Measurements from ENCODE around the gene FAM171A2. TPM values are rescaled to one million over a fixed set of nuclear protein-coding genes. Genes with fewer than 3 reads are reported as not detected.
"Not testable (repeated sequence)": the region's sequence is repeated elsewhere in the genome, so short reads cannot be mapped to it uniquely, and the experiment has no call there.

FAM171A2 gene
- total RNA-seq, 1 experiment from 2014 or later, result 1.2 TPM

DNA sequence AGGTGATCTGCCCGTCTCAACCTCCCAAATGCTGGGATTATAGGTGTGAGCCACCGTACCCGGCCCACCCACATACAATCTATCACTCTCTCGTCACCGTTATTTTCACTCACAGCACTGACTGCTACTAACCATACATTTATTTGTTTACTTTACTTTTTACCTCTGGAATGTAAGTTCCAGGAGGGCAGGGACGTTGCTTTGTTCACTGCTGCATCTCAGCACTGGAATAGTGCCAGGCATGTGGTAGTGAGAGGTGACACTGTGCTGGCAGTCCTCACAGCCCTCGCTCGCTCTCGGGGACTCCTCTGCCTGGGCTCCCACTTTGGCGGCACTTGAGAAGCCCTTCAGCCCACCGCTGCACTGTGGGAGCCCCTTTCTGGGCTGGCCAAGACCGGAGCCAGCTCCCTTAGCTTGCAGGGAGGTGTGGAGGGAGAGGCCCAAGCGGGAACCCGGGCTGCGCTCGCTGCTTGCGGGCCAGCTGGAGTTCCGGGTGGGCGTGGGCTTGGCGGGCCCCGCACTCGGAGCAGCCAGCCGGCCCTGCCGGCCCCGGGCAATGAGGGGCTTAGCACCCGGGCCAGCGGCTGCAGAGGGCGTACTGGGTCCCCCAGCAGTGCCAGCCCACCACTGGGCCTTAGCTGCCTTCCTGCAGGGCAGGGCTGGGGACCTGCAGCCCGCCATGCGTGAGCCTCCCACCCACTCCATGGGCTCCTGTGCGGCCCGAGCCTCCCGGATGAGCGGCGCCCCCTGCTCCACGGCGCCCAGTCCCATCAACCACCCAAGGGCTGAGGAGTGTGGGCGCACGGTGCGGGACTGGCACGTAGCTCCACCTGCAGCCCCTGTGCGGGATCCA lies 5.0 kb upstream of the FAM171A2 start:
- not testable (repeated sequence) for H4K20me1 ChIP-seq (ENCODE audit: insufficient read depth, low read depth, low read length)

GRCh38 chr17:44367231-44367979 lies 3.8 kb upstream of the FAM171A2 start:
- no peaks in the 10 kb centered on the region for H3K79me2 ChIP-seq (ENCODE audit: low read length)
- H2AFZ ChIP-seq (ENCODE audit: low read length), result no peak overlapping the region

More for the DNA sequence above, 5.0 kb upstream of the FAM171A2 start:
- H3K9ac ChIP-seq (ENCODE audit: low read length); DNase-seq; H3K4me2 ChIP-seq (ENCODE audit: low read depth, low read length, poor library complexity, severe bottlenecking); H3K27me3 ChIP-seq (ENCODE audit: low read length); H3K9me3 ChIP-seq (ENCODE audit: low read length); H3K79me2 ChIP-seq (ENCODE audit: low read length); H3K4me1 ChIP-seq (ENCODE audit: low read length); H3K9me2 ChIP-seq (replicated peaks; ENCODE audit: insufficient read depth, low read length); H3K36me3 ChIP-seq (ENCODE audit: insufficient read depth, low read length); H2AFZ ChIP-seq (ENCODE audit: low read length); H3K4me3 ChIP-seq (ENCODE audit: low read length); H3K27ac ChIP-seq (ENCODE audit: low read length): not testable (repeated sequence)

DNA sequence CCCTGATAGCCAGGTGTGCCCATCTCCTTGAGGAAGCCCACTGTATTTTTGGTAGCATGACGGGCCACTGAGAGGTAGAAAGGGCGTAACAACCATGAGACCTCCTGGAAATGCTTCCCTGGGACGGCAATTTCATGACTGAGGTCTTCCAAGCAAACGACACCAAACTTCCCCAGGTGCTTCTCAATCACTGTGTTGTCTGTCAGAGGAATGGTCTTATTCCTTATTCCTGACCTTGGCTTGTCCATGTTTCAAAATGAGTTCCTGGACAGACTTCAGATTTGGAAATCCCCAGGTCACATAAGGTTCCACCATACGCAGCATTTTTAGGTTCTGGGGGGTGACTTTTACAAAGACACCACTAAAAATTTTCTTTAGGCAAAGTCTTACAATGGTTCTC lies 1.4 kb upstream of the FAM171A2 start:
- H4K20me1 ChIP-seq (ENCODE audit: insufficient read depth, low read depth, low read length); H3K79me2 ChIP-seq (ENCODE audit: low read length); H3K27ac ChIP-seq (ENCODE audit: low read length); H3K36me3 ChIP-seq (ENCODE audit: insufficient read depth, low read length); H3K9me3 ChIP-seq (ENCODE audit: low read length); H3K9me2 ChIP-seq (replicated peaks; ENCODE audit: insufficient read depth, low read length); H3K4me2 ChIP-seq (ENCODE audit: low read depth, low read length, poor library complexity, severe bottlenecking); H3K27me3 ChIP-seq (ENCODE audit: low read length); H3K9ac ChIP-seq (ENCODE audit: low read length); H2AFZ ChIP-seq (ENCODE audit: low read length); H3K4me3 ChIP-seq (ENCODE audit: low read length); DNase-seq: not testable (repeated sequence)
- peaks cover 22% of the 10 kb centered on the region for H3K4me1 ChIP-seq (ENCODE audit: low read length)

More at GRCh38 chr17:44367231-44367979, 3.8 kb upstream of the FAM171A2 start:
- Histone ChIP-seq H3K9me3 (ENCODE audit: low read length) (no peaks in the 10 kb centered on the region), H3K36me3 (ENCODE audit: insufficient read depth, low read length) (no peaks in the 10 kb centered on the region), H3K4me2 (ENCODE audit: low read depth, low read length, poor library complexity, severe bottlenecking) (no peak overlapping the region), H3K27ac (ENCODE audit: low read length) (no peak overlapping the region), H3K27me3 (ENCODE audit: low read length) (no peaks in the 10 kb centered on the region), H3K9me2 (replicated peaks; ENCODE audit: insufficient read depth, low read length) (no peaks in the 10 kb centered on the region), H4K20me1 (ENCODE audit: insufficient read depth, low read depth, low read length) (no peaks in the 10 kb centered on the region), H3K4me1 (ENCODE audit: low read length) (peaks cover 14% of the 10 kb centered on the region), H3K9ac (ENCODE audit: low read length) (no peak overlapping the region), H3K4me3 (ENCODE audit: low read length) (no peak overlapping the region)
- no peak for DNase-seq

- Histone ChIP-seq H3K4me1 (ENCODE audit: low read length) (peaks cover 22% of the 10 kb centered on the region), H2AFZ (ENCODE audit: low read length) (peak overlapping the region; percentile 94), H4K20me1 (ENCODE audit: insufficient read depth, low read depth, low read length) (0 out of 2 replicates have a peak, but pooled peaks cover 3% of the 10 kb centered on the region), H3K4me2 (ENCODE audit: low read depth, low read length, poor library complexity, severe bottlenecking) (peak overlapping the region; percentile 94), H3K9me2 (replicated peaks; ENCODE audit: insufficient read depth, low read length) (no peaks in the 10 kb centered on the region), H3K27ac (ENCODE audit: low read length) (no peak overlapping the region), H3K36me3 (ENCODE audit: insufficient read depth, low read length) (no peaks in the 10 kb centered on the region), H3K27me3 (ENCODE audit: low read length) (no peaks in the 10 kb centered on the region), H3K9ac (ENCODE audit: low read length) (peak overlapping the region; percentile 69), H3K79me2 (ENCODE audit: low read length) (no peaks in the 10 kb centered on the region), H3K4me3 (ENCODE audit: low read length) (peak overlapping the region; percentile 70), H3K9me3 (ENCODE audit: low read length) (no peaks in the 10 kb centered on the region)
- DNase-seq, result peak; percentile 48
Observed at GRCh38 chr17:44362949-44363612, 572 bp downstream of the FAM171A2 start.

- Histone ChIP-seq H3K4me2 (ENCODE audit: low read depth, low read length, poor library complexity, severe bottlenecking) (peak overlapping the region; percentile 94), H3K79me2 (ENCODE audit: low read length) (no peaks in the 10 kb centered on the region), H3K36me3 (ENCODE audit: insufficient read depth, low read length) (no peaks in the 10 kb centered on the region), H3K4me1 (ENCODE audit: low read length) (peaks cover 22% of the 10 kb centered on the region), H3K9me3 (ENCODE audit: low read length) (no peaks in the 10 kb centered on the region), H3K27me3 (ENCODE audit: low read length) (no peaks in the 10 kb centered on the region), H3K27ac (ENCODE audit: low read length) (no peak overlapping the region), H3K4me3 (ENCODE audit: low read length) (peak overlapping the region; percentile 70; the same call in 1 of the 2 replicates), H3K9me2 (replicated peaks; ENCODE audit: insufficient read depth, low read length) (no peaks in the 10 kb centered on the region), H2AFZ (ENCODE audit: low read length) (no peak overlapping the region), H3K9ac (ENCODE audit: low read length) (0 out of 2 replicates have a peak overlapping the region, but pooled peaks have one; percentile 69), H4K20me1 (ENCODE audit: insufficient read depth, low read depth, low read length) (0 out of 2 replicates have a peak, but pooled peaks cover 3% of the 10 kb centered on the region)
- DNase-seq, result no peak
Observed at GRCh38 chr17:44362459-44362948, 1.1 kb downstream of the FAM171A2 start.

DNA sequence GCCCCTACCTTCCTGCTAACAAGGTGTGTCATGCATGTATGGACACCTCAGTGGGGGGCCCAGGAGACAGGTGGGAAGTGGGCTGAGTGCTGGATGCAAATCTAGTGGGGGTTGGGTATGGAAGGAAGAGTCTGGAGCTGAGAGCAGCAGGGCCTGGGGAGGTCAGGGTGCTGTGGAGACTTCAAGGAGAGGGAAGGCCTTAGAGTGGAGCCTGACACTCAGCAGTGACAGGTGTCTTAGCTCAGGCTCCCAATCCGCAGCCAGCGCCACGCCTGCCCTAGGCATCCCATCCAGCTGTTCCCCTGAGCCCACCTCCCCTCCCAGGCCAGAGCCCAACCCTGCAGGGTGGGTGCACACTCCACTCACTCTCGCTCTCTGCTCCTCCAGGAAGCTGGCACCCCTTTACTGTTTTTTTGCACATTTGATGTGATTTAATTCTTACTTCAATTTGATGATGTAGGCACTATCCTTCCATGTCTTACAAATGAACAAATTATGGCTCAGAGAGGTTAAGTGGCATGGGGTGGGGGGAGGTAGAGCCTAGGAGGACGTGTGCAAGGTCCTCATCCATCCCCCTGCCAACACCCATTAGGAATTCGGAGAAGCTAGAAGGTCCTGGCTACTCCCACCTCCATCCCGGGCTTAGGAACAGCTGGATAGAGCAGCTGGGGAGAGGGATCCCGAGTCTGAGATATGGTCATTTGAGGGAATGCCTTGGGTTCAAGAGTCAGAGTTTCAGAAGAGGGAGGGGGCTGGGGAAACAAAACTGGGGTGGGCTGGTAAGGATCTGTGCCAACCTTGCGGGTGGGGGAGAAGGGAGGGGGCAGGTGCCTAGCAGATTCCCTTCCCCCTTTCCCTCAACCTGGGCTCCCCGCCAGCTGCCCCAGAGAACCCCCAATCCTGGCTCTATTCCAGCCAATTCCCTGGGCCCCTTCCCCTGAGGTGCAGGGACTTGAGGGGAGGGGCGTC lies 2.1 kb downstream of the FAM171A2 start:
- H3K79me2 ChIP-seq (ENCODE audit: low read length), result no peaks in the 10 kb centered on the region
- no peaks in the 10 kb centered on the region for H3K9me3 ChIP-seq (ENCODE audit: low read length)
- no peak overlapping the region for H3K4me2 ChIP-seq (ENCODE audit: low read depth, low read length, poor library complexity, severe bottlenecking)
- DNase-seq, result peak; percentile 45
- 0 out of 2 replicates have a peak, but pooled peaks cover 3% of the 10 kb centered on the region for H4K20me1 ChIP-seq (ENCODE audit: insufficient read depth, low read depth, low read length)
- H3K9me2 ChIP-seq (replicated peaks; ENCODE audit: insufficient read depth, low read length), result no peaks in the 10 kb centered on the region
- H3K27me3 ChIP-seq (ENCODE audit: low read length), result no peaks in the 10 kb centered on the region
- no peak overlapping the region for H3K27ac ChIP-seq (ENCODE audit: low read length)
- H3K4me1 ChIP-seq (ENCODE audit: low read length), result peaks cover 22% of the 10 kb centered on the region
- no peak overlapping the region for H3K4me3 ChIP-seq (ENCODE audit: low read length)
- no peaks in the 10 kb centered on the region for H3K36me3 ChIP-seq (ENCODE audit: insufficient read depth, low read length)
- no peak overlapping the region for H3K9ac ChIP-seq (ENCODE audit: low read length)
- H2AFZ ChIP-seq (ENCODE audit: low read length), result no peak overlapping the region

DNA sequence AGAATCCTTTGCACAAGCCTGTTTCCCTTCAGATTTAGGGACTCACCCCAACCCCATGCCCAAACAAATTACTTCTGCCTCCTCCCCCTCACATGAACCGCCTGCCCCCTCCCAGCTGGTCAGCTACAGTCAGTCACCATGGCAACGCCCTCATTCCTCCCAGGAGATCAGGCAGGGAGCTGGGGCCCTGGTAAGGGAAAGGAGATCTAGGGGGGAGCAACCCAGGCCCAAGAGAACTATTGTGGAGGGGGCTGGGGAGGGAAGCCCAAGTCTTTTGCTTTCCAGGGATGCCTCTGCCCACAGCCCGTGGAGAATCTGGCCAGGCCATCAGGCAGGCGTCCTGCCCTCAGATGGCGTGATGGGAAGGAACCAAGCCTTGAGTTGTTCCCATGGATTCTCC lies 2.8 kb downstream of the FAM171A2 start:
- peaks cover 22% of the 10 kb centered on the region for H3K4me1 ChIP-seq (ENCODE audit: low read length)
- H3K27me3 ChIP-seq (ENCODE audit: low read length), result no peaks in the 10 kb centered on the region
- H3K4me3 ChIP-seq (ENCODE audit: low read length), result no peak overlapping the region
- no peaks in the 10 kb centered on the region for H3K36me3 ChIP-seq (ENCODE audit: insufficient read depth, low read length)
- H3K9me2 ChIP-seq (replicated peaks; ENCODE audit: insufficient read depth, low read length), result no peaks in the 10 kb centered on the region
- no peaks in the 10 kb centered on the region for H3K9me3 ChIP-seq (ENCODE audit: low read length)
- H3K4me2 ChIP-seq (ENCODE audit: low read depth, low read length, poor library complexity, severe bottlenecking), result no peak overlapping the region
- no peak overlapping the region for H3K9ac ChIP-seq (ENCODE audit: low read length)
- DNase-seq, result no peak
- H3K27ac ChIP-seq (ENCODE audit: low read length), result no peak overlapping the region
- H4K20me1 ChIP-seq (ENCODE audit: insufficient read depth, low read depth, low read length), result 0 out of 2 replicates have a peak, but pooled peaks cover 3% of the 10 kb centered on the region
- H2AFZ ChIP-seq (ENCODE audit: low read length), result no peak overlapping the region
- no peaks in the 10 kb centered on the region for H3K79me2 ChIP-seq (ENCODE audit: low read length)

Data from Karpas-422 (cell line).